Measurements from ENCODE around the gene COL4A1.

COL4A1 gene

DNA sequence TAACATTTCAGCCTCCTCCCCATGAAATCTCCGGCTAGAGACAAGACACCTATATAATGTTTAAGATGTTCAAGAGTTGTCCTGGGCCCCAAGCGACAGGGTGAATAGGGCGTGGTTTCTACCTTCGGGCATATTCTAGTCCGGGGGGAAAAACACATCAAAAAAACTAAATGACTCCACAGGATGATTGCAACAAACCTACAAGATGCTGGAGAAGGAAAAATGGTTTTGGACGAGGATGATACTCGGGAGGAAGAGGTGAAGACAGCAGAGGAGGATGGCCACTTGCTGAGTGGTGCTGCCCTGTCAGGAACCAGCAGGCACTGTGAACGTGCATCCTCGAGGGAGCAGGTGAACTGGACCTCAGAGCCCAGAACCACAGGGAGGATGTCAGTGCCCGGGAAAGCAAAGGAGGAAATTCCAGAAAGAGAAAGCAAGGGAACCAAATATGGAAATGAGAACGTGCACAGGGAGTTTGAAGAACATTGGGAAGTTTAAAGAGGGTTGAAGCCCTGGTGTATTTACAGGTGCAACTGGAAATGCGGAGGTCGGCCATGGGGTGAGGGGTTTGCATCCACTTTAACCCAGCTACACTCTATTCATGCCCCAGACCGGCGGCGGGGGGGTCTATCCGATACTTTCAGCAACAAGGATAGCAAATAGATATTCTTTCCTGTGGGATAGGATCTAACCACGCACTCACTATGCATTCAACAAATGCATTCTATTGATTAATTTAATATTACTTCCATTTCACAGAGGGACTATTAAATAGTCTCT lies 50.6 kb downstream of the COL4A1 start:
- no peak for DNase-seq (ENCODE audit: low read depth)

DNA sequence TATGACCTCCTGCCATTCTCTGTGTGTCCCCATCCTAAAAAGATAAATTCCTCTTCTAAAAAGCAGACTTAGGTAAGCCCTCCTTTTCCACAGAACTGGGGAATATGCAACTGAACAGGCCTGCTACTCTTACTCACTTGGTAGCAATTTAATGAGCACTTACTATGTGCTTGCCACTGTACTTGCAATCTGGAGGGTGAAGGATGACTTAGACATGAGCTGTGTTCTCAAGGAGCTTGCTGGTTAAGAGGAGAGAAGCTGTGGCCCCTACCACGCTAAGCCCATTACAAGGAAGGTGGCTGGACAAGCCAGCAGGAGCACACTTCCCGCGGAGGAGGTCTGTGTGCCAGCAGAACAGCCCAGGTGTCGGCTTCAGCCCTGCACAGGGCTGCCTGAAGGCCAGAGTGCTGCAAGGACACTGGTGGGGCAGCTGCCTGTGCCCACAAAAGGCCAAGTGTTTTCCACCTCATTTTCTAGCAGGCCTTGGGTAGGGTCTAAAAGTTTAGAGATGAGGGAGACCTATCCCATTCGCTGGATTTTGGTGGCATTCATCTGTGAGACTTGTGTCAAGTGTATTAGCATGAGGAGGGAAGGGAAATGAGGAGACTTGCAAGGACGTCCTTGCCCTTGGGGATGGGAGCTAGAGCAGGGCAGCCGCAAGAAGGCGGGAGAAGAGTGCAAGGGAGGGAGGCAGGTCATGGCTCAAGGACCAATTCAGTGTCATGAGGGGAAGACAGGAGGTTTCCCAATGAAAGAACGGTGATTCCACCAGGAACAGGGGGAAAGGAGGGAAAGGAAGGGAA lies 52.0 kb downstream of the COL4A1 start:
- no peak for DNase-seq (ENCODE audit: low read depth)

DNA sequence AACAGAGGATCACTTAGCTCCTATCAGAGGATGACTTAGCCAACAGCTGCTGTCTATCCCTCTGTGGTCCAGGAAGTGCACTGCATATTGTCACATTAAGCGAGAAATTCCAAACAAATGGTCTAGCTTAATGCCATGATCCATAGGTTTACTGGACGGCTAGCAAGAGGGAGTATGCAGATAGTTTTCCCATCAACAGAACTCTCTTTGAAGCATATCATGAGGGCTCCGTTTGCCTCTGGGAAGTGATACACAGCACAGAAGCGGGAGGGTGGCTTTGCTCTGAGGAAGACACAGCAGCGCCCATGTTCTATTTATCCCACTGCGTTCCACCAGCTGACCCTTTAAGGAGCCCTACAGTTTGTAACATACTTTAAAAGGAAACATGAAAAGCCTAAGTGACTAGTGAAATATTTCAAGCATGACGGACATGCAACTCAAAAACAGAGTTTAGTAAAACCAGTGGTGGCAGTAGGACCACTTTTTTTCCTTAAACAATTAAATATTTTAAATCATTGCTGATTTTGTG lies 52.7 kb downstream of the COL4A1 start:
- no peak for DNase-seq (ENCODE audit: low read depth)

DNA sequence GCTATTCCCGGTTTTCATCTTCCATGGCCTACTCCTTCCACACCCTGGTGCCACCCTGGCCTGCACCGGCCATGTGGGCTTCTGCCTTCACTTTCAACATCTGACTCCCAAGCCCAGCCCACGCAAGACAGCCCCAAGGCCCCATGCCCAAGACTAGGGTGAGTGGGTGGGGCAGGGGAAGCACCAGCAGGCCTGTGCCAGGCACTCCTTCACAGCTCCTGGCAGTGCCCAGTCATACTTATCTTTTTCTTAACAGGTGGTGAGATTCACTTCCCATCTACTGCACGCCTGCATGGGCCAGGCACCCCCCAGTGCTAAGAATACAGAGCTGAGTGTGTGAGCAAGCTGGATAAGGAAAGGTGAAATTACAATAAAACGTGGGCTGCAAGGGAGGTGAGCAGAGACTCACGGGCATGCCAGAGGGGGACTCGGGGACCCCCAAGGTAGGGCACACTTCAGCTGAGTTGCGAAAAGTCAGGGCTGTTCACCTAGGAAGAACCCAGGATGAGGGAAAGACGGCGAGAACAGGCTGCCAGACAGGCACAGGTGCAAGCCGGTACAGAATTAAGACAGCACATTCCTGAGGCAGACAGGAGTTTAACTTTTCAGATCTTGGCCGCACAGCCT lies 55.7 kb downstream of the COL4A1 start:
- DNase-seq (ENCODE audit: low read depth) = no peak

DNA sequence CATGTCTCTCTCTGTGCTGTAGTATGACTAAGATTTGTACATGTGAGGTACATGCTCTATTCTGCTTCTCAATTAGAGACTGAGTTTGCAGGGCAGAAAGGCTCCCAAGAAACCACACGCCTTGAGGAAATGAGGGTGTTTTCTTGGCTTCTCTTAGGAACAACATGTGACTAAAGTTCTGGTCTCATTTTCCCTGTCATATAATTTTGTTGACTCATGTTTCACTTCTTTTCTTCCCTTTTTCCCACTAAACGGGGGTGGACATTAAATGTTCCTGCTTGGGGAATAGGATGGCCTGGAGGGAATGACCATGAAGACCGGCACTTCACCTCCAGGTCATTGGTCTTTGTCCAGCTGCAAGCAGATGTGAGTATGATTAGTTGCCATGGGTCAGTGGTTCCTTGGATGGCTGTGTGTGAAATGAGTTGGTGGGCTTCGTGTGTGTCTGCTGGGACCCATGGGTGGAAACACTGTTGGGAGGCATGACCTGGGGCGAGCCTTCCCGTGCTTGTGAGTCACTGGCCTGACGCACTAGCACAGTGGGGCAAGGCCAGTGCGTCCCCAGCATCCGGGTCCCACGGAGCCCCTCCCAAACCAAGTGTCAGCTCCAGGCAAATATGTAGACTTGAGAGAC lies 56.6 kb downstream of the COL4A1 start:
- DNase-seq (ENCODE audit: low read depth) = no peak

DNA sequence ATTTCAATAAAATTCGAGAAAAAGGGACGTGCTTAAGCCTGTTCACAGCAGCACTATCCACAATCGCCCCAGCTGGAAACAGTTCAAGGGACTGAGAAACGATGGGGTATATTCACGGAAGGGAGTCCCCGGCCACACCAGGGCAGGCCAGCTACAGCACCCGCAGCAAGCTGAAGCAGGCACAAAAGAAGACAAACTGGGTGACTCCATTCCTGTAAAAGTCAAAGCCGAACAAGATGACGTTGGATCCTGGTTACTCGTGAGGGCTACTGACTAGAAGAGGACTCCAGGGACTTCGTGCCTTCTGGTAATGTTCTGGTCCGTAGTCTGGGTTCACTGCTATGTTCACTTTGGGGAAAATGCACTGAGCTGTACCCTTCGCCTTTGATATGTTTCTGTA lies 57.6 kb downstream of the COL4A1 start:
- no peak for DNase-seq (ENCODE audit: low read depth)

DNA sequence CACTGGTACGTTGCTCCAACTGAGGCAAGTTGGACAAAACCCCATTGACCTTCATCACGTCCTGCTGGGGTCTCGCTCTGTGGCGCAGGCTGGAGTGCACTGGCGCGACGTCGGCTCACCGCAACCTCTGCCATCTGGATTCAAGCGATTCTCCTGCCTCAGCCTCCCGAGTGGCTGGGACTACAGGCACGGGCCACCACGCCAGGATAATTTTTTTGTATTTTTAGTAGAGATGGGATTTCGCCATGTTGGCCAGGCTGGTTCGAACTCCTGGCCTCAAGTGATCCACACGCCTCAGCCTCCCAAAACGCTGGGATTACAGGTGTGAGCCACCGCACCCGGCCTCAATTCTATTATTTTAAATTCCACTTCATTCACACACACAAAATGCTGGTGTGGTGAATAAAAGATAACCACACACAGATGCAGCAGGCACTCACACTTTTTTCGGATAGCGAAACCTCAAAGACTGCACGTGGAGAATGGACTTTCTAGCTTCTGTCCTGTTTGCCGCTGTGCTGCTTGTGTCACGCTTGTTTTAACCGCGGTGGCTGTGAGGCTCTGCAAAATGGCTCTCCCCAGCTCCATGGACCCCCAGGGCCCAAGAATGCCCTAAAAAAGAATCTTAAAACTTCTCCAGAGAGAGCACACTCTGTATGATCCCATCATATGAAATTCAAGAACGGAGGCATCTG lies 58.4 kb downstream of the COL4A1 start:
- no peak for DNase-seq (ENCODE audit: low read depth)

DNA sequence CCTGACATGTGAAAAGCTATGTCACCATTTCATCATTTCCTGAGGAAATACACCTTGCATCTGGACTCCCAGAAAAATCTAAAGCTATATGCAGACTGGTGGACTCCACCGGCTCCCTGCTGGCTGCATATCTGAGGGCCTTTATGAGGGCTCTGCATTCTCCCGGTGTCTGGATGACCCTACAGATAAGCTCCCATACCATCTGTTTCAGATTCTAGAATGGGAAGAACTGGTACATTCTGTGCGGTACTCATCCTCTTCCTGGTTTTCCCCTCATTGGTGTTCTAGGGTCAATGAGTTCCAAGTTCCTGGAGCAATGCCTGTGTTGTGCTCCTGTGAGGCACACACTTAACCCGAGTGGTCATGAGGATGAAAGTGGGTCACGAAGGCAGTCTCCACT lies 60.4 kb downstream of the COL4A1 start:
- DNase-seq (ENCODE audit: low read depth) = no peak

DNA sequence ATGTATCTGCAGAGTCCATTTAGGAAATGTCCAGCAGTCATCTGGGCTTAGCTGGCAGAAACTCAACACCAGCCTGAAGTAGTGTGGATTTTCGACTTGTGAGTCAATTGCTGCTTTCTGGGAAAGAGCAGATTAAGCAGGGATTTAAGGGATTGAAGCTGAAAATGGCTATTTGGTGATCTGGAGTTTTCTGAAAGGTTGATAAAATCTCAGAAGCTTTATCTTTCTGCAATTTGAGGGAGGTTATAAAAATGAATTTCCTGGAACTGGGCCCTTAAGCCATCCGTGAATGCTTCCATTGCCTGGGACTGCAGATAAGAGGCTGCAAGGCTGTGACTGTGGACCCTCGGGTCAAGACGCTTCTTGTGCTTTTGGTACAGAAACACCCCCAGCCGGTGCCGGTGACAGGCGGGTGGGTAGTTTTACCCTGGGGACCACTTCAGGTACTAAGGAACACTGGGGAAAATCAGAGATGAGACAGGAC lies 61.5 kb downstream of the COL4A1 start:
- DNase-seq (ENCODE audit: low read depth) = no peak

DNA sequence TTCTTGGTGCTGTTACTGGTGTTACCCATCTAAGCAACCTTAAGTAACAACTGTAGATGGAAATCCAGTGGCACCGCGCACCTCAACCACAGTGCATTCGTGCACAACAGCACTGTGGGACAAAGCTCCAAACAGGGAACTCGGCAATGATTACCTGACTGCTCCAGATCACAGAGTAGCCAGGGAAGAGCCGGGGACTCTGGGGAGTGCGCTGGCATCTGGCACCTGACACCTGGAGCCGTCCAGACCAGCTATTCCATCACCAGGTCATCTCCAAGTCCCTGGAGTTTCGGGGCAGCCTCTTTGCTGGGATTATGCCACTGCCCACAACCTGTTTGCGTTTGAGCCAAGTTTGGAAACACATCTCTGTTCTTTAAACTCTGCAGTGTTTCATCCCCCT lies 62.0 kb downstream of the COL4A1 start:
- no peak for DNase-seq (ENCODE audit: low read depth)

DNA sequence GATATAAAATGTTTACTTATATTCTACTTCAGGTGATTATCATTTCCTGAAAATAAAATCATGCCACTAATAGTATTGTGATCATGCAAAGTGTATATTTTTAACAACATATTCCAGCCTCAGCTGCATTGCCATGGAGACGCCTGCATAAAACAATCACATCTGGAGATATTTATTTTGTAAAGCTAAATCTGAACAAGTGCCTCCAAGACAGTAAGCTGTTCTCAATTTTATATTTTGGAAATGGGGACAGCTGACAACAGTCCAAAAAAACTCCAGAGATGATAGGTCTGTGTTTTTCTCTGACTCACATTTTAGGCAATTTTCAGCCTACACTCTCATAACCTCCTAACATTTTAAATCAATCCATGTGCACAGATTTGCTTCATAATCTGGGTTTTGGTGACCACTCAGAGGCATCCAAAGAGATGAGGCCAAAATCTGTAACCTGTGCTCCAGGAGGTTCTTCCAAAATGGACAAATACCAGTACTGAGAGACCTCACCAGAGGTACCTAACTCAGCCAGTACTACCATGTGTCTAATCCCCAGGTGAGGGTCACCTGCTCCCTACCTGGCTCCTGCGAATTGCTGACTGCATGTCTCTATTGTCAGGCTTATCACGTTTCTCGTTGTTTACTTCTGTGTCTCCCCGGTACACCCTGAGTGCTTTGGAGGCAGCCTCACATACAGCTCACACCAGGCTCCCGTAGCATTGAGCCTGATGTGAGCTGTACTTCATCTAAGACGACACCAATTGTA lies 62.7 kb downstream of the COL4A1 start:
- DNase-seq (ENCODE audit: low read depth) = no peak

DNA sequence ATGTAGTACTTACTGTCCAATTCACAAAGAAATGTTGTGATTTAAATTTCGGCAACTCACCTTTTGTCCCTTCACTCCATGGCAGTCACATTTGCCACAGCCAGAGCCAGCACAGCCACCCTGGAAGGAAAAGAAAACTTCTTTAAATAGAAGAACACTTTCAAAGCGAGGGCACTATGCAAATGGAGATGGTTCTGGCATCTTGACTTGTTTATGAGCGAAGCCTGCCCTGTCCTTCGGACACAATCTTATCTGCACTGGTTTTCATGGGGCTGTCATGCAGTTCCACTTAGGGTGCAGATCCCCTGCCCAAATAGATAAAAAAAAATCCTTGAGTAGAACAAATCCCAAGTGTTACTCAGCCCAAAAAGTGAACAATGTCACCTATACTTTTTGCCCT lies 64.3 kb downstream of the COL4A1 start:
- no peak for DNase-seq (ENCODE audit: low read depth)

DNA sequence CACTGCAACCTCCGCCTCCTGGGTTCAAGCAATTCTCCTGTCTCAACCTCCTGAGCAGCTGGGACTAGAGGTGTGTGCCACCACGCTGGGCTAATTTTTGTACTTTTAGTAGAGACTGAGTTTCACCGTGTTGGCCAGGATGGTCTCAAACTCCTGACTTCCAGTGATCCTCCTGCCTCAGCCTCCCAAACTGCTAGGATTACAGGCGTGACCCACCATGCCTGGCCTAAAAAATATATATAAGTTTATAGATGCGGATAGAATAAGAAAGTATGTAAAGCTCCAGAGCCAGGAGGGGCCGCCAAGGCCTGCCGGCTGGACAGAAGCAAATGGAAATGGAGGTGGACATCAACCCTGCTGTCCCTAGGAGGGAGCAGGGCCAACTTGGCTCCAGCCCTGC lies 66.0 kb downstream of the COL4A1 start:
- DNase-seq (ENCODE audit: low read depth) = no peak

DNA sequence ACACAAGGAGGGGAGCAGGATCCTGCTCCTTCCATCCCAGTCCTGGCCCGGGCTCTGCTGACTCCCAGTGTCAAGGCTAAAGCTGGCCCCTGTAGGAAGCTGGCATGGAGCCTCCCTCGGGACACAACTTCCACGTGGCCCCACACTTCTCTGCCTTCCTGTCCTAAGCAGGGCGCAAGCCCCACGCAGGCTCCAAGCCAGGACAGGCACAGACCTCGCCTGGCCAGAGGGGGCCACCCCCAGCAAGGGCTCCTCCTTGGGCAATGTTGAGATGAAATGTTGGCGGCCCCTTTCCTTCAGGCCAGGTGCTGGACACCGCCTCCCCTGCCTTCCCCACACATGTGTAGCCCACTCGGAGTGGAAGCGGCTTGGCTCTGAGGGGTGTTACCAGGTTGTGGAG lies 66.6 kb downstream of the COL4A1 start:
- no peak for DNase-seq (ENCODE audit: low read depth)

DNA sequence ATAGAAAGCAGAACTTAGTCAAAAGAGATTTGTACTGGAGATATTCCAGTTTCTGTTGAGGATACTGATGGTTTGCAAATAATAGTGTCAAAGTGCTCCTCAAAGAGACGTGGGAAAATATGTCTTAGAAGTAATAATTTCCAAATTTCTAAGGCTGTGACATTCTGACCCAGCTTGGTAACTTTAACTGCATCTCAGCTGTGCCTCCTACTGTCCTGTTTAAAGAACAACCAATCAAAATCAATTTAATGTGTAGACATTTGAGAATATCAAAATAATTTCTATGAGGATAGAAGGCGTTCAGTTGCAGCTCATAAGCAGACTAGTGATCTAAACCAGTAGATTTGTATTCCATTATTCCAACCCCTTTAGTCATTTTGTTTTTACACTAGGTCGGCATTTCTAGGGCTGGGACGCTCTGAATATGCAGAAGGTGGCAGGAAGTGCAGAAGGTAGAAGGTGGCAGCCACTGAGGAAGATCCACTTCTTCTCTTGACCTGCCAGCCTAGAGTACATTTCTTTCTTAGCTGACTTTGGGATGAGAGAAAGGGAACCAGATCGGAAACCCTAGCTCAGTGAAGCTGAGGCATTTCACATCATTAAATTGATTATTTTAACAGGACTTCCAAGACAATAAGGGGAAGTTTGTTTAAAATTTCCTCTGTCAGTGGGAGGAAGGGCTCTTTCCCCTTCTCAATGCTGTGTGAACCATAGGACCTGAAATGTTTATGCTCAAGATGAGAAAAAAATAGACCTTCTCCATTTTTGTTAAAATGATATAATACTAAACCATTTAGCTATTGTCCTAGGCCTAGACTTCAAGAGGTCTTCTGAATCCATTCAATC lies 67.5 kb downstream of the COL4A1 start:
- no peak for DNase-seq (ENCODE audit: low read depth)

DNA sequence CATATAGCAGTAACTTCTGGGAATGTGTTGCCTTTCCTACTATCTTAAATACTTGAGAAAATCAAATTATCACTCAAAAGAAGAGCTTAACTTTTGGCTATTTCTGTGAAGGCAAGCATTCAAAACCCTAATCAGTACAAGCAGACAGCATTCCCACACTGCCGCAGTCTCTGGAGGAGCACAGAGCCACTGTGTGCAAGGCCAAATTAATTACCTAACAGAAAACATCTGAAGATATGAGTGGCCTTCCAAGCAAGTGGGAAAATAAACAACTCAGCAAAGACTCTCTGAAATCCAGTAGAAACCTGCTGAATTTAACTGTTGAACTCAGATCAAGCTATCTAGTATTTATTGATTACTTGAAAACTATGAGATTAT lies 68.2 kb downstream of the COL4A1 start:
- no peak for DNase-seq (ENCODE audit: low read depth)

DNA sequence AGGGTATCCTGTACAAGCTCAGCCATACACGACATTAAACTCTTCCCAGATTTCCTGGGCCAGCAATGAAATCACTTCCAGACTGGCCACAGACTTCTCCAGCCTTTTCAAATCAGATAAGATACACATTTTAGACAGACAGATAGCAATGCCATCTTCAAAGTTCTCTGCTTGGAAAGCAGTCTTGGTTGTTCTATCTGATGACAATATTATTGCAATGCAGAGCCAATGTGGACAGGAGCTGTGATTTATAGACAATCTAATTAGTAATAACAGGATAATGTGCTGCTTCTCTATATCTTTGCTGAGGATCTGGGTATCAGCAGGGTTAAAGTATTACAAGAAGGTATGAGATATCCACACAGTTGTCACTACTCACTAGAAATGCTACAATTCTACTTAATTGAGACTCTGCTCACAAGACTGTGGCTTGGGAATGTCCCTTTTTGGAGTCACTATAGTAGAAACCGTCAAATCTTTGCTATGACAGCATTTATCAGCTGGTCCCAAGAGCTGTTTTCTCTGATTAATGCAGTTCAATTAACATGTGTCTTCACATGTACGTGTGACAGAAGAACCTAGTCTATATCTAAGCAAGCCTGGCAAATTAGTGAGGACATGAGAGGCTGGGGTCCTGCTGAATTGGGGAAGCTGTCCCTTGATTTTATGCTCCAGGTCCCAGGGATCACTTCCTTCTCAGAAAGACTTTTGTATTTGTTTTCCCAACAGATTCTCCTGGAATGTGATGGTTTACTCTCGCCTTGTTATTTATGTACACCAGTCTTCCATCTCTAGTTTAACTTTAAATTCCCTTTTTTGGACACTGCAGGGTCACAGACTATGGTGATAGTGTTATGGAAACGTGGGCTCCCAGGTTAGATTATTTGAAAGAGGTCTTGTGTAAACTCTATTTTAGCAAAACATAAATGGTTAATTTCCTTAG lies 68.8 kb downstream of the COL4A1 start:
- no peak for DNase-seq (ENCODE audit: low read depth)

DNA sequence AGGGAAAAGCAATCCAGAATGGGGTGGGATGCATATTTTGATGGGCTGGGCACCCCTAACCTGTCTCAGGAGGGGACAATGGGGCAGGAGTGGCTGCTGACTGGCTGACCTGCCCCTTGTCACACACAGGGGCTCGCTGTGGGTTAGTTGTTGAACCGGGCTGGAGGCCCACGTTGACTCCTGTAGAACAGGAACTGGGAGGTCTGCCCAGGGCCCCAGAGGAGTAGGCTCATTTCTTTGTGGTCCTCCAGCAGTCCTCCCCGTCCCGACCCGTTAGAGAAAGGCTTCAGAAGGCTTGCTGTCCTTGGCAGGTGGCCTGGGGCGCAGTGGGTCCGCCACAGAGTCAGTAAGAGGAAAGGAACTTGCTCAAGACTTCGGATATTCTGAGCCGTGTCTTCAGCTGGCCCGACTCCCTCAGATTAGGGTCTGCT lies 70.1 kb downstream of the COL4A1 start:
- DNase-seq (ENCODE audit: low read depth) = no peak

DNA sequence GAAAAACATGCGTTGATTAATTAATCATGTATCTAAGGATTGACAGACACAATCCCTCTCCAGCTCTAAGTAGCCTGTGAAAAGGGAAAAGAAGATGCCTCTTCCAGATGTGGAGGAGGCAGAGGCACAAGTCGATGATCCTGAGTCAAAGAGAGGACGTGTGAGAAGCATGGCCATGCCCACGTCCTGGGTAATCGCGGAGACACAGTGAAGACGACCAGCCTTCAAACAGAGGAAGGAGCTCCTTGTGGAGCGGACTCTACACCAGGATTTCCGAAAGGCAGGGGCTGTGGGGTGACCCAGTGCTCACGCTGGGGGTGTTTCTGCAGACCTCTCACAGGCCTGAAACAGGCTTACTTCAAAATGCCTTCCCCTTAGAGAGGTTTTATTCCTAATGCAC lies 70.5 kb downstream of the COL4A1 start:
- no peak for DNase-seq (ENCODE audit: low read depth)

All from activated T-helper 9 cell treated with anti-CD3 and anti-CD28 coated beads, Interleukin-2, amount 50 U/mL, for 16 hours (primary cell).